Upper lobe of left lung (tissue), 4 donors: ENCODE measurements around the gene TTLL8.

Experiments
- EP300 ChIP-seq, 4 donors: sonication (generic); formaldehyde crosslinking; IDR thresholded peaks; one replicate each; pipeline ENCODE4 v1.5.1; 2017; ENCODE audit warnings: antibody characterized with exemption in 4 of 4, control low read depth in 2 of 4
- POLR2A ChIP-seq, 4 donors: fragments of 450-650 bp; IDR thresholded peaks; one replicate each; pipeline ENCODE4 v1.5.1; 2016 to 2017; ENCODE audit warnings: antibody characterized with exemption in 4 of 4, mild to moderate bottlenecking in 2 of 4
- POLR2AphosphoS5 ChIP-seq, 2 donors: sonication (generic); formaldehyde crosslinking; IDR thresholded peaks; one replicate each; pipeline ENCODE4 v1.5.1; 2017; ENCODE audit warnings: antibody characterized with exemption in 2 of 2
- TF ChIP-seq, protein P1 (sequence below), 6 experiments: fragments of 450-650 bp in 4 of 6; fragments of 200-600 bp in 2 of 6; sonication (generic) in 2 of 6; IDR thresholded peaks; one replicate each; pipeline ENCODE4 v1.5.1; 2016 to 2019; ENCODE audit warnings: antibody characterized with exemption in 6 of 6

DNA sequence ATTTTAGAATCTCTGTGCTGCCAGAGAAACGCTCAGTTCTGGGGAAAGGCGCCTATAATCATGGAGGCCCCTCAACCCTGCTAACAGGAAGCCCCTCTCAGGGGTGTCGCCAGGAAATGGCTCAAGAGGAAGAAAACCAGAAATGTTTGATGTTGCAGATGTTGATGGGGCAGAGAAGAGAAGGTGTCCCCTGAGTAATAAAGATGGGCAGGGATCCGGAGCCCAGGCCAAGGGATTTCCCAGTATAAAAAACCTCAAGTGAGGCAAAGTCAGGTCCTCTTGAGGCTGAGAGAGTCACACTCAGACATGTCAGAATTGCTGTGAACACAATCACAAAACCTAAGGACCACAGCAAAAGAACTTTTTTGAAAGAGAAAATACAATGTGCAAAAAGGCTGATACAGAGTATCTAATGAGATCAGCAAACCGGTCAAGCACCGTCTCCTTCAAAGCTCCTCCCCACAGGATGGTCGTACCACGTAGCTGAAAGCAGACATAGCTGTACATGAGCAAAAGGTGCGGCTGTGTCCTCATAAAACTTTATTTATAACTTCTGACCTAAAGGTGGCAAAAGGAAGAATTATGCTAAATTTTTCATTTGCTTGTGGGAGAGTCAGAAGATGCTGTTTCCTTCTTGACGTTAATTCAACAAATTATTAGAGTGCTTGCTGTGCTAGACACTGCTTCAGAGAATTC lies 43.9 kb upstream of the TTLL8 start:
- TF ChIP-seq, protein P1, sequence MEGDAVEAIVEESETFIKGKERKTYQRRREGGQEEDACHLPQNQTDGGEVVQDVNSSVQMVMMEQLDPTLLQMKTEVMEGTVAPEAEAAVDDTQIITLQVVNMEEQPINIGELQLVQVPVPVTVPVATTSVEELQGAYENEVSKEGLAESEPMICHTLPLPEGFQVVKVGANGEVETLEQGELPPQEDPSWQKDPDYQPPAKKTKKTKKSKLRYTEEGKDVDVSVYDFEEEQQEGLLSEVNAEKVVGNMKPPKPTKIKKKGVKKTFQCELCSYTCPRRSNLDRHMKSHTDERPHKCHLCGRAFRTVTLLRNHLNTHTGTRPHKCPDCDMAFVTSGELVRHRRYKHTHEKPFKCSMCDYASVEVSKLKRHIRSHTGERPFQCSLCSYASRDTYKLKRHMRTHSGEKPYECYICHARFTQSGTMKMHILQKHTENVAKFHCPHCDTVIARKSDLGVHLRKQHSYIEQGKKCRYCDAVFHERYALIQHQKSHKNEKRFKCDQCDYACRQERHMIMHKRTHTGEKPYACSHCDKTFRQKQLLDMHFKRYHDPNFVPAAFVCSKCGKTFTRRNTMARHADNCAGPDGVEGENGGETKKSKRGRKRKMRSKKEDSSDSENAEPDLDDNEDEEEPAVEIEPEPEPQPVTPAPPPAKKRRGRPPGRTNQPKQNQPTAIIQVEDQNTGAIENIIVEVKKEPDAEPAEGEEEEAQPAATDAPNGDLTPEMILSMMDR (IDR thresholded peaks at IDR 0.05): no peak
- TF ChIP-seq POLR2A (IDR thresholded peaks at IDR 0.05): no peak
- TF ChIP-seq EP300 (IDR thresholded peaks at IDR 0.05): no peak
- TF ChIP-seq POLR2AphosphoS5 (IDR thresholded peaks at IDR 0.05): no peak
